ENCODE results near the gene ETV3L.

GRCh38 chr1:157137408-157138219 is 38.0 kb upstream of the ETV3L start:
- TF ChIP-seq FOXJ3 (CRISPR knock-in tag; IDR thresholded peaks at IDR 0.05; ENCODE audit: borderline replicate concordance) (no peak), MLX (CRISPR knock-in tag; IDR thresholded peaks at IDR 0.05) (no peak), ZNF396 (CRISPR knock-in tag; IDR thresholded peaks at IDR 0.05; ENCODE audit: borderline replicate concordance) (no peak)
- TF ChIP-seq, protein P1, sequence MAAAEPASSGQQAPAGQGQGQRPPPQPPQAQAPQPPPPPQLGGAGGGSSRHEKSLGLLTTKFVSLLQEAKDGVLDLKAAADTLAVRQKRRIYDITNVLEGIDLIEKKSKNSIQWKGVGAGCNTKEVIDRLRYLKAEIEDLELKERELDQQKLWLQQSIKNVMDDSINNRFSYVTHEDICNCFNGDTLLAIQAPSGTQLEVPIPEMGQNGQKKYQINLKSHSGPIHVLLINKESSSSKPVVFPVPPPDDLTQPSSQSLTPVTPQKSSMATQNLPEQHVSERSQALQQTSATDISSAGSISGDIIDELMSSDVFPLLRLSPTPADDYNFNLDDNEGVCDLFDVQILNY (CRISPR knock-in tag; IDR thresholded peaks at IDR 0.05), result no peak
- TF ChIP-seq, protein P2, sequence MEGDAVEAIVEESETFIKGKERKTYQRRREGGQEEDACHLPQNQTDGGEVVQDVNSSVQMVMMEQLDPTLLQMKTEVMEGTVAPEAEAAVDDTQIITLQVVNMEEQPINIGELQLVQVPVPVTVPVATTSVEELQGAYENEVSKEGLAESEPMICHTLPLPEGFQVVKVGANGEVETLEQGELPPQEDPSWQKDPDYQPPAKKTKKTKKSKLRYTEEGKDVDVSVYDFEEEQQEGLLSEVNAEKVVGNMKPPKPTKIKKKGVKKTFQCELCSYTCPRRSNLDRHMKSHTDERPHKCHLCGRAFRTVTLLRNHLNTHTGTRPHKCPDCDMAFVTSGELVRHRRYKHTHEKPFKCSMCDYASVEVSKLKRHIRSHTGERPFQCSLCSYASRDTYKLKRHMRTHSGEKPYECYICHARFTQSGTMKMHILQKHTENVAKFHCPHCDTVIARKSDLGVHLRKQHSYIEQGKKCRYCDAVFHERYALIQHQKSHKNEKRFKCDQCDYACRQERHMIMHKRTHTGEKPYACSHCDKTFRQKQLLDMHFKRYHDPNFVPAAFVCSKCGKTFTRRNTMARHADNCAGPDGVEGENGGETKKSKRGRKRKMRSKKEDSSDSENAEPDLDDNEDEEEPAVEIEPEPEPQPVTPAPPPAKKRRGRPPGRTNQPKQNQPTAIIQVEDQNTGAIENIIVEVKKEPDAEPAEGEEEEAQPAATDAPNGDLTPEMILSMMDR (IDR thresholded peaks at IDR 0.05), result no peak
